Retinal pigment epithelial cell (primary cell): ENCODE results near the gene TRAIP.

ENCODE experiments used
- DNase-seq: peaks from one replicate; pipeline ENCODE4 v3.0.0-alpha.2; 2010; ENCODE audit warnings: low read depth
- H3K4me3 ChIP-seq: 2 replicates; pipeline ENCODE4 v1.5.1; 2011; ENCODE audit warnings: mild to moderate bottlenecking, low read length, control low read depth, moderate library complexity
- CTCF ChIP-seq: conservative IDR thresholded peaks from 2 replicates; pipeline ENCODE4 v1.5.1; 2011; ENCODE audit warnings: low read depth, low read length, control low read depth, inconsistent platforms

The TRAIP gene

GRCh38 chr3:49867400-49867799 lies 11.0 kb upstream of the TRAIP start:
- no peak for TF ChIP-seq CTCF
- H3K4me3 ChIP-seq, result no peak overlapping the region
- no peak for DNase-seq

GRCh38 chr3:49865198-49865784 lies 8.9 kb upstream of the TRAIP start:
- DNase-seq, result no peak
- TF ChIP-seq CTCF, result no peak
- H3K4me3 ChIP-seq, result no peak overlapping the region

GRCh38 chr3:49864505-49864904 lies 8.1 kb upstream of the TRAIP start:
- H3K4me3 ChIP-seq, result no peak overlapping the region
- TF ChIP-seq CTCF, result no peak
- no peak for DNase-seq

GRCh38 chr3:49859576-49860305 lies 3.4 kb upstream of the TRAIP start:
- no peak for TF ChIP-seq CTCF
- no peak for DNase-seq
- H3K4me3 ChIP-seq, result no peak overlapping the region

- TF ChIP-seq CTCF, result no peak
- H3K4me3 ChIP-seq, result peak overlapping the region; percentile 83
- DNase-seq, result no peak
Observed at GRCh38 chr3:49855662-49856061, 702 bp downstream of the TRAIP start.

- no peak overlapping the region for H3K4me3 ChIP-seq
- no peak for TF ChIP-seq CTCF
- DNase-seq, result no peak
Observed at GRCh38 chr3:49845694-49846093, 10.7 kb downstream of the TRAIP start.
